ENCODE data around the gene PTPRZ1. TPM values are rescaled to one million over a fixed set of nuclear protein-coding genes. Genes with fewer than 3 reads are reported as not detected.

The PTPRZ1 gene
- total RNA-seq, 1 experiment from 2014 or later = 0.37 TPM

DNA sequence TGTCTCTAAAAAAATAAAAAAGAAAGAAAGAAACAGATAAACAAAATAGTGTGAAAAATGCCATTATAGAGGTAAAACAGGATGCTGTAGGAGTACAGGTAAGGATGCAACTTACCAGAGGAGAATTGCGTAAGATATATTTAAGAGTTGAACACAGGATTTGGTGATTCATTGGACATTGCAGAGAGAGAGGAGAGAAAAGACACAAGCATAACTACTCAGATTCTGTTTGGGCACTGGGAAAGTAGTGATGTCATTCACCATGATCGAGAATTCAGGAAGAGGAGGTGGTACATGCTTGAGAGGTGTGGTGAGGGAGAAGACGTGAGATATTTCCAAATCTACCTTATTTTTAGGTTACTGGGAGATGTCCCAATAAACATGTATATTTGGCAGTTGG, 173.4 kb downstream of the PTPRZ1 start:
- no TSS peak for BruUV-seq (replicated peaks)
- Histone ChIP-seq H3K27me3 (ENCODE audit: insufficient read depth, low read depth) (no peaks in the 10 kb centered on the region), H3K4me1 (replicated peaks; ENCODE audit: insufficient read depth) (no peaks in the 10 kb centered on the region), H3F3A (ENCODE audit: insufficient read depth, low read depth) (no peaks in the 10 kb centered on the region), H3K4me2 (no peak overlapping the region), H3K79me2 (ENCODE audit: low read depth) (no peaks in the 10 kb centered on the region), H4K20me1 (ENCODE audit: insufficient read depth) (no peaks in the 10 kb centered on the region), H3K27ac (no peak overlapping the region), H3K36me3 (ENCODE audit: low read depth) (no peaks in the 10 kb centered on the region), H2AFZ (no peak overlapping the region), H3K4me3 (no peak overlapping the region), H3K9me2 (ENCODE audit: insufficient read depth) (no peaks in the 10 kb centered on the region), H3K9me3 (ENCODE audit: insufficient read depth, low read depth) (no peaks in the 10 kb centered on the region)
- ChIA-PET POLR2A (ENCODE audit: unreplicated experiment) (no interaction called here), CTCF (no interaction called here)
- intact Hi-C loops (cut with micrococcal nuclease; ENCODE audit: unreplicated experiment) = no loop called here
- TF ChIP-seq, protein P1, sequence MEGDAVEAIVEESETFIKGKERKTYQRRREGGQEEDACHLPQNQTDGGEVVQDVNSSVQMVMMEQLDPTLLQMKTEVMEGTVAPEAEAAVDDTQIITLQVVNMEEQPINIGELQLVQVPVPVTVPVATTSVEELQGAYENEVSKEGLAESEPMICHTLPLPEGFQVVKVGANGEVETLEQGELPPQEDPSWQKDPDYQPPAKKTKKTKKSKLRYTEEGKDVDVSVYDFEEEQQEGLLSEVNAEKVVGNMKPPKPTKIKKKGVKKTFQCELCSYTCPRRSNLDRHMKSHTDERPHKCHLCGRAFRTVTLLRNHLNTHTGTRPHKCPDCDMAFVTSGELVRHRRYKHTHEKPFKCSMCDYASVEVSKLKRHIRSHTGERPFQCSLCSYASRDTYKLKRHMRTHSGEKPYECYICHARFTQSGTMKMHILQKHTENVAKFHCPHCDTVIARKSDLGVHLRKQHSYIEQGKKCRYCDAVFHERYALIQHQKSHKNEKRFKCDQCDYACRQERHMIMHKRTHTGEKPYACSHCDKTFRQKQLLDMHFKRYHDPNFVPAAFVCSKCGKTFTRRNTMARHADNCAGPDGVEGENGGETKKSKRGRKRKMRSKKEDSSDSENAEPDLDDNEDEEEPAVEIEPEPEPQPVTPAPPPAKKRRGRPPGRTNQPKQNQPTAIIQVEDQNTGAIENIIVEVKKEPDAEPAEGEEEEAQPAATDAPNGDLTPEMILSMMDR (conservative IDR thresholded peaks at IDR 0.05) = no peak
- TF ChIP-seq EZH2 (IDR thresholded peaks at IDR 0.05; ENCODE audit: low read depth) = no peak
- DNase-seq = no peak

DNA sequence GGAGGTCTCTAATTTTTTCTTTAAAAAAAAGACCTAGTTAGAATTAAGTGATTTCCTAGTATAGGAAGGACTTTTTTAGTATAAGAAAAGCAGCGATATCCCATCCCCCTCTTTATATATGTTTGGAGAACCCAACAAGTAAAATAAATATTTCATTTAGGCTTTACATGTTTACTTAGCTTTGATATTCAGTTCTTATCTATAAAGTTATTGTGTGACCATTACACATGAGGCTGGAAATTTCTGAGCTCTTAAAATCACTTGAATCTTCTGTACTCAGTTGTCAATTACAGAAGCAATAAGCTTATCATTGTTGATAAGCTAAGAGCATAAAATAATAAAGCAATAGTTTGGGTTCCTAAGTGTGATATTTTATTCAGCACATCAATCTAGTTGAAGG, 181.4 kb downstream of the PTPRZ1 start:
- CTCF ChIA-PET = no interaction called here
- BruUV-seq (replicated peaks) = no TSS peak
- H2AFZ ChIP-seq = no peak overlapping the region
- no peaks in the 10 kb centered on the region for H3K9me2 ChIP-seq (ENCODE audit: insufficient read depth)
- no peaks in the 10 kb centered on the region for H3K79me2 ChIP-seq (ENCODE audit: low read depth)
- no peaks in the 10 kb centered on the region for H3K27me3 ChIP-seq (ENCODE audit: insufficient read depth, low read depth)
- H3K27ac ChIP-seq = no peak overlapping the region
- intact Hi-C loops (cut with micrococcal nuclease; ENCODE audit: unreplicated experiment) = no loop called here
- POLR2A ChIA-PET (ENCODE audit: unreplicated experiment) = no interaction called here
- no peaks in the 10 kb centered on the region for H4K20me1 ChIP-seq (ENCODE audit: insufficient read depth)
- H3K4me3 ChIP-seq = no peak overlapping the region
- H3K36me3 ChIP-seq (ENCODE audit: low read depth) = no peaks in the 10 kb centered on the region
- no peak for DNase-seq
- no peaks in the 10 kb centered on the region for H3K9me3 ChIP-seq (ENCODE audit: insufficient read depth, low read depth)
- no peaks in the 10 kb centered on the region for H3K4me1 ChIP-seq (replicated peaks; ENCODE audit: insufficient read depth)
- H3F3A ChIP-seq (ENCODE audit: insufficient read depth, low read depth) = no peaks in the 10 kb centered on the region
- TF ChIP-seq, protein P1 (conservative IDR thresholded peaks at IDR 0.05) = no peak
- TF ChIP-seq EZH2 (IDR thresholded peaks at IDR 0.05; ENCODE audit: low read depth) = no peak
- no peak overlapping the region for H3K4me2 ChIP-seq

DNA sequence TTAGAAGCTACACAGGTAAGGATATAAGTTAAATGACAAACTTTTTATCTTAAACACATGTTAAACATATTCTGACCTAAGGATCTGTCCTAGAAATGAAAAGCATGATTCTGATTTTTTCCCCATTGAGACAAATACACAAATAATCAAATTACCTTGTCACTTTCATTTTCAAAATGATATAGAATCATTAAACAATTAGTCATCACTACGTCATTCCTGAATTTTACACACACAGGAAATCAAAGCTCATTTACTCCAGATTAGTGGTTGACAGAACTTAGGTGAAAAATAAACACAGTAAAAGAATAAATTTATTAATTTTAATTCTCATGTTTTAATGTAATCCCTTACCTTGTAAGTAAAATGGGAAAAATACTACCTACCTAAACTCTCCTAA, 182.1 kb downstream of the PTPRZ1 start:
- 0 out of 2 replicates have a peak overlapping the region, but pooled peaks have one; percentile 14 for H3K4me2 ChIP-seq
- H3K4me3 ChIP-seq = no peak overlapping the region
- no peak overlapping the region for H3K27ac ChIP-seq
- BruUV-seq (replicated peaks) = no TSS peak
- H3F3A ChIP-seq (ENCODE audit: insufficient read depth, low read depth) = no peaks in the 10 kb centered on the region
- H3K9me2 ChIP-seq (ENCODE audit: insufficient read depth) = no peaks in the 10 kb centered on the region
- no peaks in the 10 kb centered on the region for H3K4me1 ChIP-seq (replicated peaks; ENCODE audit: insufficient read depth)
- H3K9me3 ChIP-seq (ENCODE audit: insufficient read depth, low read depth) = no peaks in the 10 kb centered on the region
- peak overlapping the region; percentile 19; the same call in 1 of the 2 replicates for H2AFZ ChIP-seq
- POLR2A ChIA-PET (ENCODE audit: unreplicated experiment) = interaction anchor here (0.7 kb wide), 1 partner anchor 704 kb away, joined by 3 read pairs; no protein-coding TSS in a partner anchor
- TF ChIP-seq, protein P1 (conservative IDR thresholded peaks at IDR 0.05) = no peak
- TF ChIP-seq EZH2 (IDR thresholded peaks at IDR 0.05; ENCODE audit: low read depth) = no peak
- no peaks in the 10 kb centered on the region for H3K36me3 ChIP-seq (ENCODE audit: low read depth)
- CTCF ChIA-PET = no interaction called here
- no peaks in the 10 kb centered on the region for H3K79me2 ChIP-seq (ENCODE audit: low read depth)
- intact Hi-C loops (cut with micrococcal nuclease; ENCODE audit: unreplicated experiment) = no loop called here
- DNase-seq = no peak
- H4K20me1 ChIP-seq (ENCODE audit: insufficient read depth) = no peaks in the 10 kb centered on the region
- no peaks in the 10 kb centered on the region for H3K27me3 ChIP-seq (ENCODE audit: insufficient read depth, low read depth)
